ENCODE measurements around the gene UPF2. TPM values are rescaled to one million over a fixed set of nuclear protein-coding genes. Genes with fewer than 3 reads are reported as not detected.

UPF2 gene
- total and polyA plus RNA-seq, 2 of the 13 experiments (the other 11 are each of a cell fraction or from before 2014, with no cell fraction given), result 6.2 to 14.5 TPM

DNA sequence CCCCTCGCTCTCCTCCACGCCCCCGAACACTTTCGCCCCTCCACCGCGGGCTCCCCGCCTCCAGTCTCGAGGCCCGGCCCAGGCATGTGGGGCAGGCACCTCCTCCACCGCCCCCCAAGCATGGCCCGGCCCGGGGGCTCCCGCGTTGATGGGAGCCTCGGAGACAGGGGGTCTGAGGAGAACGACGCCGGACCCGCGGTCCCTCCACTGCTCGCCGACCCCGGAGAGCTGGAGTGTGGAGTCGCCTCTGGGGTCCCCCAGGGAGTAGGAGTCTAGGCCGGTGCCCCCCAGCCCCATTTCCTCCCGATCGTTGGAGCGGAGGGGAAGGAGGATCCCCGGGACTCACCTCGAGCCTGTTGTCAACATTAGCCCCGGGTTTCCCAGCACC, 206 bp downstream of the UPF2 start (continued):
- TF ChIP-seq, protein P1, sequence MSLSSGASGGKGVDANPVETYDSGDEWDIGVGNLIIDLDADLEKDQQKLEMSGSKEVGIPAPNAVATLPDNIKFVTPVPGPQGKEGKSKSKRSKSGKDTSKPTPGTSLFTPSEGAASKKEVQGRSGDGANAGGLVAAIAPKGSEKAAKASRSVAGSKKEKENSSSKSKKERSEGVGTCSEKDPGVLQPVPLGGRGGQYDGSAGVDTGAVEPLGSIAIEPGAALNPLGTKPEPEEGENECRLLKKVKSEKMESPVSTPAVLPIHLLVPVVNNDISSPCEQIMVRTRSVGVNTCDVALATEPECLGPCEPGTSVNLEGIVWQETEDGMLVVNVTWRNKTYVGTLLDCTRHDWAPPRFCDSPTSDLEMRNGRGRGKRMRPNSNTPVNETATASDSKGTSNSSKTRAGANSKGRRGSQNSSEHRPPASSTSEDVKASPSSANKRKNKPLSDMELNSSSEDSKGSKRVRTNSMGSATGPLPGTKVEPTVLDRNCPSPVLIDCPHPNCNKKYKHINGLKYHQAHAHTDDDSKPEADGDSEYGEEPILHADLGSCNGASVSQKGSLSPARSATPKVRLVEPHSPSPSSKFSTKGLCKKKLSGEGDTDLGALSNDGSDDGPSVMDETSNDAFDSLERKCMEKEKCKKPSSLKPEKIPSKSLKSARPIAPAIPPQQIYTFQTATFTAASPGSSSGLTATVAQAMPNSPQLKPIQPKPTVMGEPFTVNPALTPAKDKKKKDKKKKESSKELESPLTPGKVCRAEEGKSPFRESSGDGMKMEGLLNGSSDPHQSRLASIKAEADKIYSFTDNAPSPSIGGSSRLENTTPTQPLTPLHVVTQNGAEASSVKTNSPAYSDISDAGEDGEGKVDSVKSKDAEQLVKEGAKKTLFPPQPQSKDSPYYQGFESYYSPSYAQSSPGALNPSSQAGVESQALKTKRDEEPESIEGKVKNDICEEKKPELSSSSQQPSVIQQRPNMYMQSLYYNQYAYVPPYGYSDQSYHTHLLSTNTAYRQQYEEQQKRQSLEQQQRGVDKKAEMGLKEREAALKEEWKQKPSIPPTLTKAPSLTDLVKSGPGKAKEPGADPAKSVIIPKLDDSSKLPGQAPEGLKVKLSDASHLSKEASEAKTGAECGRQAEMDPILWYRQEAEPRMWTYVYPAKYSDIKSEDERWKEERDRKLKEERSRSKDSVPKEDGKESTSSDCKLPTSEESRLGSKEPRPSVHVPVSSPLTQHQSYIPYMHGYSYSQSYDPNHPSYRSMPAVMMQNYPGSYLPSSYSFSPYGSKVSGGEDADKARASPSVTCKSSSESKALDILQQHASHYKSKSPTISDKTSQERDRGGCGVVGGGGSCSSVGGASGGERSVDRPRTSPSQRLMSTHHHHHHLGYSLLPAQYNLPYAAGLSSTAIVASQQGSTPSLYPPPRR (CRISPR knock-in tag; IDR thresholded peaks at IDR 0.05; ENCODE audit: borderline replicate concordance), result no peak
- TF ChIP-seq, protein P2, sequence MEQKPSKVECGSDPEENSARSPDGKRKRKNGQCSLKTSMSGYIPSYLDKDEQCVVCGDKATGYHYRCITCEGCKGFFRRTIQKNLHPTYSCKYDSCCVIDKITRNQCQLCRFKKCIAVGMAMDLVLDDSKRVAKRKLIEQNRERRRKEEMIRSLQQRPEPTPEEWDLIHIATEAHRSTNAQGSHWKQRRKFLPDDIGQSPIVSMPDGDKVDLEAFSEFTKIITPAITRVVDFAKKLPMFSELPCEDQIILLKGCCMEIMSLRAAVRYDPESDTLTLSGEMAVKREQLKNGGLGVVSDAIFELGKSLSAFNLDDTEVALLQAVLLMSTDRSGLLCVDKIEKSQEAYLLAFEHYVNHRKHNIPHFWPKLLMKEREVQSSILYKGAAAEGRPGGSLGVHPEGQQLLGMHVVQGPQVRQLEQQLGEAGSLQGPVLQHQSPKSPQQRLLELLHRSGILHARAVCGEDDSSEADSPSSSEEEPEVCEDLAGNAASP (CRISPR knock-in tag; IDR thresholded peaks at IDR 0.05; ENCODE audit: borderline replicate concordance), result no peak
- TF ChIP-seq ZNF703 (CRISPR knock-in tag; IDR thresholded peaks at IDR 0.05; ENCODE audit: borderline replicate concordance), result no peak
- no peak for TF ChIP-seq ZNF747 (CRISPR knock-in tag; IDR thresholded peaks at IDR 0.05; ENCODE audit: borderline replicate concordance)
- TF ChIP-seq ZNF510 (CRISPR knock-in tag; IDR thresholded peaks at IDR 0.05; ENCODE audit: low read depth), result no peak
- TF ChIP-seq KAT7 (CRISPR knock-in tag; IDR thresholded peaks at IDR 0.05; ENCODE audit: borderline replicate concordance), result no peak
- TF ChIP-seq ZNF749 (CRISPR knock-in tag; IDR thresholded peaks at IDR 0.05; ENCODE audit: borderline replicate concordance), result no peak
- TF ChIP-seq, protein P3, sequence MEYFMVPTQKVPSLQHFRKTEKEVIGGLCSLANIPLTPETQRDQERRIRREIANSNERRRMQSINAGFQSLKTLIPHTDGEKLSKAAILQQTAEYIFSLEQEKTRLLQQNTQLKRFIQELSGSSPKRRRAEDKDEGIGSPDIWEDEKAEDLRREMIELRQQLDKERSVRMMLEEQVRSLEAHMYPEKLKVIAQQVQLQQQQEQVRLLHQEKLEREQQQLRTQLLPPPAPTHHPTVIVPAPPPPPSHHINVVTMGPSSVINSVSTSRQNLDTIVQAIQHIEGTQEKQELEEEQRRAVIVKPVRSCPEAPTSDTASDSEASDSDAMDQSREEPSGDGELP (IDR thresholded peaks at IDR 0.05; ENCODE audit: borderline replicate concordance, low read depth), result no peak
- TF ChIP-seq TBX3 (IDR thresholded peaks at IDR 0.05; ENCODE audit: borderline replicate concordance), result no peak
- TF ChIP-seq TOPORS (CRISPR knock-in tag; IDR thresholded peaks at IDR 0.05), result no peak
- no peak for TF ChIP-seq ARNT2 (CRISPR knock-in tag; IDR thresholded peaks at IDR 0.05; ENCODE audit: low read depth)
- no peak for TF ChIP-seq ZNF282 (IDR thresholded peaks at IDR 0.05; ENCODE audit: partially characterized antibody)
- peak; percentile 57; the same call in 1 of the 2 replicates for TF ChIP-seq ARNTL (CRISPR knock-in tag; IDR thresholded peaks at IDR 0.05)
- no peak for TF ChIP-seq WIZ (CRISPR knock-in tag; IDR thresholded peaks at IDR 0.05)
- TF ChIP-seq ZNF543 (CRISPR knock-in tag; IDR thresholded peaks at IDR 0.05), result no peak
- TF ChIP-seq, protein P4, sequence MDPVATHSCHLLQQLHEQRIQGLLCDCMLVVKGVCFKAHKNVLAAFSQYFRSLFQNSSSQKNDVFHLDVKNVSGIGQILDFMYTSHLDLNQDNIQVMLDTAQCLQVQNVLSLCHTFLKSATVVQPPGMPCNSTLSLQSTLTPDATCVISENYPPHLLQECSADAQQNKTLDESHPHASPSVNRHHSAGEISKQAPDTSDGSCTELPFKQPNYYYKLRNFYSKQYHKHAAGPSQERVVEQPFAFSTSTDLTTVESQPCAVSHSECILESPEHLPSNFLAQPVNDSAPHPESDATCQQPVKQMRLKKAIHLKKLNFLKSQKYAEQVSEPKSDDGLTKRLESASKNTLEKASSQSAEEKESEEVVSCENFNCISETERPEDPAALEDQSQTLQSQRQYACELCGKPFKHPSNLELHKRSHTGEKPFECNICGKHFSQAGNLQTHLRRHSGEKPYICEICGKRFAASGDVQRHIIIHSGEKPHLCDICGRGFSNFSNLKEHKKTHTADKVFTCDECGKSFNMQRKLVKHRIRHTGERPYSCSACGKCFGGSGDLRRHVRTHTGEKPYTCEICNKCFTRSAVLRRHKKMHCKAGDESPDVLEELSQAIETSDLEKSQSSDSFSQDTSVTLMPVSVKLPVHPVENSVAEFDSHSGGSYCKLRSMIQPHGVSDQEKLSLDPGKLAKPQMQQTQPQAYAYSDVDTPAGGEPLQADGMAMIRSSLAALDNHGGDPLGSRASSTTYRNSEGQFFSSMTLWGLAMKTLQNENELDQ (CRISPR knock-in tag; IDR thresholded peaks at IDR 0.05; ENCODE audit: borderline replicate concordance), result no peak
- no peak for TF ChIP-seq CBFB (CRISPR knock-in tag; IDR thresholded peaks at IDR 0.05)
- TF ChIP-seq PHF5A (CRISPR knock-in tag; IDR thresholded peaks at IDR 0.05; ENCODE audit: low read depth, unreplicated experiment), result no peak
- no peak for TF ChIP-seq ZNF20 (CRISPR knock-in tag; IDR thresholded peaks at IDR 0.05)
- TF ChIP-seq KDM4B (CRISPR knock-in tag; IDR thresholded peaks at IDR 0.05), result no peak
- TF ChIP-seq SMARCE1 (IDR thresholded peaks at IDR 0.05; ENCODE audit: borderline replicate concordance), result no peak
- TF ChIP-seq MIER3 (CRISPR knock-in tag; IDR thresholded peaks at IDR 0.05; ENCODE audit: borderline replicate concordance), result no peak
- peak; percentile 75 for TF ChIP-seq HIVEP1 (CRISPR knock-in tag; IDR thresholded peaks at IDR 0.05)
